MCF 10A (cell line): ENCODE results near the gene KIRREL3. TPM values are rescaled to one million over a fixed set of nuclear protein-coding genes. Genes with fewer than 3 reads are reported as not detected.
"Not testable (repeated sequence)": the region's sequence is repeated elsewhere in the genome, so short reads cannot be mapped to it uniquely, and the experiment has no call there.

Experiments used
- BruUV-seq: library from RNA; stranded (reverse); fragments of 400-500 nt; replicated peaks from 2 replicates; lab custom pipeline; 2021; lab: Mats Ljungman, UMichigan
- CTCF ChIA-PET: fragments of 300-600 bp; sonication (Branson Sonifier 250); formaldehyde crosslinking; extraction: SDS; loops from one replicate; lab custom pipeline; 2021; ENCODE audit warnings: antibody characterized with exemption, inconsistent platforms; lab: Yijun Ruan, JAX
- POLR2A ChIA-PET: fragments of 300-600, 350-650 bp; sonication (Branson Sonifier 250); formaldehyde crosslinking; extraction: SDS; loops from one replicate; lab custom pipeline; 2020; ENCODE audit warnings: antibody characterized with exemption, inconsistent platforms; lab: Yijun Ruan, JAX
- DNase-seq: peaks from one replicate; pipeline ENCODE4 v3.0.0-alpha.2; 2018; ENCODE audit not compliant: unreplicated experiment
- H3K27ac Mint-ChIP-seq: one replicate; pipeline ENCODE4 v1.8.0; 2022; ENCODE audit warnings: mild to moderate bottlenecking, low read depth, mixed read lengths; ENCODE audit not compliant: unreplicated experiment
- H3K27me3 Mint-ChIP-seq: one replicate; pipeline ENCODE4 v1.8.0; 2022; ENCODE audit warnings: mixed read lengths; ENCODE audit not compliant: insufficient read depth, unreplicated experiment
- H3K36me3 Mint-ChIP-seq: one replicate; pipeline ENCODE4 v1.8.0; 2022; ENCODE audit warnings: mild to moderate bottlenecking, moderate library complexity, mixed read lengths; ENCODE audit not compliant: insufficient read depth, unreplicated experiment
- H3K4me1 Mint-ChIP-seq: one replicate; pipeline ENCODE4 v1.8.0; 2022; ENCODE audit warnings: mixed read lengths; ENCODE audit not compliant: insufficient read depth, unreplicated experiment
- H3K4me3 Mint-ChIP-seq: one replicate; pipeline ENCODE4 v1.8.0; 2022; ENCODE audit warnings: mild to moderate bottlenecking, moderate library complexity, mixed read lengths; ENCODE audit not compliant: unreplicated experiment
- H3K9me3 Mint-ChIP-seq: one replicate; pipeline ENCODE4 v1.8.0; 2022; ENCODE audit warnings: mixed read lengths; ENCODE audit not compliant: unreplicated experiment
- intact Hi-C: fragments of 100-400 bp; cut with micrococcal nuclease; formaldehyde crosslinking; loops from 2 replicates; pipeline ENCODE4 v1.14.1; 2022
- total RNA-seq: library from RNA; stranded (reverse); gene quantifications from 2 replicates; pipeline ENCODE4 v1.2.3, GENCODE V29; 2022
- TF ChIP-seq, protein P1 (sequence below): fragments of 200-600 bp; IDR thresholded peaks from one replicate; pipeline ENCODE4 v1.8.0; 2022; ENCODE audit warnings: antibody characterized with exemption, mild to moderate bottlenecking; ENCODE audit not compliant: unreplicated experiment

KIRREL3 gene
- total RNA-seq, 1 experiment from 2014 or later: not detected

- H3K4me3 Mint-ChIP-seq: no peak overlapping the region
- H3K27me3 Mint-ChIP-seq: no peaks in the 10 kb centered on the region
- no TSS peak for BruUV-seq
- DNase-seq: no peak
- H3K9me3 Mint-ChIP-seq: no peaks in the 10 kb centered on the region
- H3K27ac Mint-ChIP-seq: no peak overlapping the region
- peaks cover 31% of the 10 kb centered on the region for H3K4me1 Mint-ChIP-seq
- intact Hi-C loops: loop anchor here (5.0 kb wide), 1 partner anchor 43 kb away; the partner anchor contains the start of gene ST3GAL4
- TF ChIP-seq, protein P1, sequence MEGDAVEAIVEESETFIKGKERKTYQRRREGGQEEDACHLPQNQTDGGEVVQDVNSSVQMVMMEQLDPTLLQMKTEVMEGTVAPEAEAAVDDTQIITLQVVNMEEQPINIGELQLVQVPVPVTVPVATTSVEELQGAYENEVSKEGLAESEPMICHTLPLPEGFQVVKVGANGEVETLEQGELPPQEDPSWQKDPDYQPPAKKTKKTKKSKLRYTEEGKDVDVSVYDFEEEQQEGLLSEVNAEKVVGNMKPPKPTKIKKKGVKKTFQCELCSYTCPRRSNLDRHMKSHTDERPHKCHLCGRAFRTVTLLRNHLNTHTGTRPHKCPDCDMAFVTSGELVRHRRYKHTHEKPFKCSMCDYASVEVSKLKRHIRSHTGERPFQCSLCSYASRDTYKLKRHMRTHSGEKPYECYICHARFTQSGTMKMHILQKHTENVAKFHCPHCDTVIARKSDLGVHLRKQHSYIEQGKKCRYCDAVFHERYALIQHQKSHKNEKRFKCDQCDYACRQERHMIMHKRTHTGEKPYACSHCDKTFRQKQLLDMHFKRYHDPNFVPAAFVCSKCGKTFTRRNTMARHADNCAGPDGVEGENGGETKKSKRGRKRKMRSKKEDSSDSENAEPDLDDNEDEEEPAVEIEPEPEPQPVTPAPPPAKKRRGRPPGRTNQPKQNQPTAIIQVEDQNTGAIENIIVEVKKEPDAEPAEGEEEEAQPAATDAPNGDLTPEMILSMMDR: no peak
- ChIA-PET POLR2A (no interaction called here), CTCF (interaction anchor here (0.6 to 1.4 kb wide), 2 partner anchors 16 to 90 kb away, joined by 3 to 6 read pairs; no protein-coding TSS in a partner anchor)
- no peaks in the 10 kb centered on the region for H3K36me3 Mint-ChIP-seq
Observed at GRCh38 chr11:126400019-126400418, 600.6 kb downstream of the KIRREL3 start.

GRCh38 chr11:126398721-126399120 is 601.8 kb downstream of the KIRREL3 start:
- Mint-ChIP-seq H3K4me1 (peaks cover 23% of the 10 kb centered on the region), H3K27ac (no peak overlapping the region), H3K4me3 (no peak overlapping the region), H3K9me3 (no peaks in the 10 kb centered on the region), H3K27me3 (no peaks in the 10 kb centered on the region), H3K36me3 (no peaks in the 10 kb centered on the region)
- POLR2A ChIA-PET: interaction anchor here (0.6 kb wide), 1 partner anchor 64 kb away, joined by 3 read pairs; no protein-coding TSS in a partner anchor
- DNase-seq: no peak
- intact Hi-C loops: no loop called here
- no TSS peak for BruUV-seq
- CTCF ChIA-PET: interaction anchor here (0.8 kb wide), 1 partner anchor 82 kb away, joined by 3 read pairs; no protein-coding TSS in a partner anchor
- TF ChIP-seq, protein P1: no peak

GRCh38 chr11:126398296-126398695 is 602.3 kb downstream of the KIRREL3 start:
- no peaks in the 10 kb centered on the region for H3K36me3 Mint-ChIP-seq
- POLR2A ChIA-PET: no interaction called here
- peaks cover 20% of the 10 kb centered on the region for H3K4me1 Mint-ChIP-seq
- CTCF ChIA-PET: interaction anchor here (0.8 kb wide), 1 partner anchor 82 kb away, joined by 3 read pairs; no protein-coding TSS in a partner anchor
- H3K9me3 Mint-ChIP-seq: no peaks in the 10 kb centered on the region
- H3K27me3 Mint-ChIP-seq: no peaks in the 10 kb centered on the region
- TF ChIP-seq, protein P1: no peak
- no peak overlapping the region for H3K4me3 Mint-ChIP-seq
- no peak for DNase-seq
- no TSS peak for BruUV-seq
- intact Hi-C loops: no loop called here
- H3K27ac Mint-ChIP-seq: no peak overlapping the region

GRCh38 chr11:126396965-126397364 is 603.6 kb downstream of the KIRREL3 start:
- no peaks in the 10 kb centered on the region for H3K9me3 Mint-ChIP-seq
- intact Hi-C loops: no loop called here
- DNase-seq: no peak
- H3K27ac Mint-ChIP-seq: no peak overlapping the region
- H3K4me3 Mint-ChIP-seq: no peak overlapping the region
- POLR2A ChIA-PET: no interaction called here
- TF ChIP-seq, protein P1: no peak
- no TSS peak for BruUV-seq
- H3K4me1 Mint-ChIP-seq: peaks cover 22% of the 10 kb centered on the region
- CTCF ChIA-PET: interaction anchor here (0.7 kb wide), 1 partner anchor 86 kb away, joined by 4 read pairs; no protein-coding TSS in a partner anchor
- no peaks in the 10 kb centered on the region for H3K27me3 Mint-ChIP-seq
- H3K36me3 Mint-ChIP-seq: no peaks in the 10 kb centered on the region

- H3K4me3 Mint-ChIP-seq, H3K27me3 Mint-ChIP-seq, H3K27ac Mint-ChIP-seq, H3K9me3 Mint-ChIP-seq, POLR2A ChIA-PET, H3K36me3 Mint-ChIP-seq, intact Hi-C loops, BruUV-seq, DNase-seq: not testable (repeated sequence)
- CTCF ChIA-PET: interaction anchor here (0.7 kb wide), 1 partner anchor 87 kb away, joined by 4 read pairs; no protein-coding TSS in a partner anchor
- H3K4me1 Mint-ChIP-seq: peaks cover 25% of the 10 kb centered on the region
Observed at GRCh38 chr11:126396266-126396665, 604.3 kb downstream of the KIRREL3 start.

GRCh38 chr11:126395784-126396183 is 604.8 kb downstream of the KIRREL3 start:
- CTCF ChIA-PET: not testable (repeated sequence)

More at GRCh38 chr11:126395784-126396183, 604.8 kb downstream of the KIRREL3 start:
- H3K27me3 Mint-ChIP-seq, H3K36me3 Mint-ChIP-seq, DNase-seq, H3K27ac Mint-ChIP-seq, H3K9me3 Mint-ChIP-seq, intact Hi-C loops, H3K4me3 Mint-ChIP-seq, BruUV-seq: not testable (repeated sequence)
- H3K4me1 Mint-ChIP-seq: peaks cover 27% of the 10 kb centered on the region
- POLR2A ChIA-PET: interaction anchor here (1.1 to 2.4 kb wide), 3 partner anchors 7 to 42 kb away, joined by 3 to 11 read pairs (median 5); partner anchors contain the start of gene ST3GAL4
